CD4-positive, alpha-beta T cell treated with Interleukin-4 for 4 hours (primary cell): Measurements from ENCODE around the gene ADRB1.

ENCODE experiments used
- DNase-seq: peaks from one replicate; pipeline ENCODE4 v3.0.0-alpha.2; 2020

ADRB1 gene

GRCh38 chr10:114058297-114058696, 14.6 kb downstream of the ADRB1 start:
- DNase-seq: no peak

GRCh38 chr10:114059561-114059960, 15.9 kb downstream of the ADRB1 start:
- no peak for DNase-seq

GRCh38 chr10:114060456-114060855, 16.8 kb downstream of the ADRB1 start:
- no peak for DNase-seq

- DNase-seq: no peak
Measured at GRCh38 chr10:114061148-114061547, 17.5 kb downstream of the ADRB1 start.

- no peak for DNase-seq
Measured at GRCh38 chr10:114061789-114062188, 18.1 kb downstream of the ADRB1 start.

GRCh38 chr10:114064151-114065048, 20.7 kb downstream of the ADRB1 start:
- DNase-seq: no peak

GRCh38 chr10:114065049-114065435, 21.4 kb downstream of the ADRB1 start:
- no peak for DNase-seq

GRCh38 chr10:114068054-114068707, 24.5 kb downstream of the ADRB1 start:
- DNase-seq: no peak

- DNase-seq: no peak
Measured at GRCh38 chr10:114070710-114071109, 27.0 kb downstream of the ADRB1 start.

GRCh38 chr10:114071178-114071577, 27.5 kb downstream of the ADRB1 start:
- DNase-seq: no peak

- DNase-seq: peak; percentile 30
Measured at GRCh38 chr10:114073395-114074186, 29.9 kb downstream of the ADRB1 start.

GRCh38 chr10:114075093-114075492, 31.4 kb downstream of the ADRB1 start:
- DNase-seq: no peak

- DNase-seq: no peak
Measured at GRCh38 chr10:114077347-114077746, 33.7 kb downstream of the ADRB1 start.

- no peak for DNase-seq
Measured at GRCh38 chr10:114077815-114078219, 34.2 kb downstream of the ADRB1 start.

GRCh38 chr10:114078346-114078745, 34.7 kb downstream of the ADRB1 start:
- DNase-seq: no peak

- no peak for DNase-seq
Measured at GRCh38 chr10:114079421-114079820, 35.8 kb downstream of the ADRB1 start.

- no peak for DNase-seq
Measured at GRCh38 chr10:114081911-114082583, 38.4 kb downstream of the ADRB1 start.

- DNase-seq: no peak
Measured at GRCh38 chr10:114083040-114083439, 39.4 kb downstream of the ADRB1 start.

- DNase-seq: no peak
Measured at GRCh38 chr10:114084215-114084614, 40.5 kb downstream of the ADRB1 start.

GRCh38 chr10:114087255-114087654, 43.6 kb downstream of the ADRB1 start:
- no peak for DNase-seq

- DNase-seq: no peak
Measured at GRCh38 chr10:114087655-114088054, 44.0 kb downstream of the ADRB1 start.

- DNase-seq: no peak
Measured at GRCh38 chr10:114094795-114095194, 51.1 kb downstream of the ADRB1 start.
